ENCODE measurements around the gene RASA2. TPM values are rescaled to one million over a fixed set of nuclear protein-coding genes. Genes with fewer than 3 reads are reported as not detected.

RASA2 gene
- polyA plus RNA-seq, 1 donor (not counting 4 experiments of a cell fraction or from before 2014, with no cell fraction given) = 10.3 TPM

GRCh38 chr3:141546586-141546985 lies 59.8 kb downstream of the RASA2 start:
- H2AFZ ChIP-seq (ENCODE audit: control insufficient read depth, low read length) = no peak overlapping the region
- FAIRE-seq = no peak
- no peak overlapping the region for H3K27ac ChIP-seq (ENCODE audit: control insufficient read depth, insufficient read depth, low read length)
- TF ChIP-seq EZH2 (IDR thresholded peaks at IDR 0.05; ENCODE audit: low read length) (no peak), CTCF (optimal IDR thresholded peaks at IDR 0.05 in 1 of 3, IDR thresholded peaks at IDR 0.05 in 1 of 3, conservative IDR thresholded peaks at IDR 0.05 in 1 of 3; ENCODE audit: extremely low read depth in 1 of 3, insufficient read depth in 2 of 3, low read length in 3 of 3) (no peak)
- no peaks in the 10 kb centered on the region for H3K4me1 ChIP-seq (ENCODE audit: control insufficient read depth, extremely low read depth, insufficient read depth, low read length)
- dilution Hi-C loops (cut with MboI; ENCODE audit: extremely low pct_ligation_motif_present, low sequenced_read_pairs) = no loop called here
- no peak overlapping the region for H3K4me2 ChIP-seq (ENCODE audit: control insufficient read depth, extremely low read depth, insufficient read depth, low read depth, low read length)
- no peaks in the 10 kb centered on the region for H3K9me3 ChIP-seq (ENCODE audit: control insufficient read depth, low read depth, low read length)
- no peak overlapping the region for H3K4me3 ChIP-seq (ENCODE audit: control insufficient read depth in 2 of 3, extremely low read depth in 1 of 3, insufficient read depth in 2 of 3, low read depth in 1 of 3, low read length in 3 of 3)
- no peaks in the 10 kb centered on the region for H3K9me1 ChIP-seq (ENCODE audit: control insufficient read depth, extremely low read depth, insufficient read depth, low read length)
- no peak overlapping the region for H3K9ac ChIP-seq (ENCODE audit: control insufficient read depth, extremely low read depth, insufficient read depth, low read length)
- H3K79me2 ChIP-seq (ENCODE audit: control insufficient read depth, insufficient read depth, low read length) = peaks cover 15% of the 10 kb centered on the region
- H3K27me3 ChIP-seq (ENCODE audit: control insufficient read depth, extremely low read depth, insufficient read depth, low read length) = no peaks in the 10 kb centered on the region
- DNase-seq (ENCODE audit: low read depth, low spot score) = no peak
- H4K20me1 ChIP-seq (ENCODE audit: control insufficient read depth, extremely low read depth, insufficient read depth, low read length) = no peaks in the 10 kb centered on the region
- peaks cover 0 to 13% of the 10 kb centered on the region in 2 experiments for H3K36me3 ChIP-seq (ENCODE audit: control insufficient read depth in 2 of 2, extremely low read depth in 1 of 2, insufficient read depth in 2 of 2, low read length in 2 of 2)

- no peak for DNase-seq (ENCODE audit: low read depth, low spot score)
- Histone ChIP-seq H3K9me3 (ENCODE audit: control insufficient read depth, low read depth, low read length) (no peaks in the 10 kb centered on the region), H3K36me3 (ENCODE audit: control insufficient read depth in 2 of 2, extremely low read depth in 1 of 2, insufficient read depth in 2 of 2, low read length in 2 of 2) (peaks cover 0 to 10% of the 10 kb centered on the region in 2 experiments), H3K4me3 (ENCODE audit: control insufficient read depth in 2 of 3, extremely low read depth in 1 of 3, insufficient read depth in 2 of 3, low read depth in 1 of 3, low read length in 3 of 3) (no peak overlapping the region), H3K27me3 (ENCODE audit: control insufficient read depth, extremely low read depth, insufficient read depth, low read length) (no peaks in the 10 kb centered on the region), H3K9ac (ENCODE audit: control insufficient read depth, extremely low read depth, insufficient read depth, low read length) (no peak overlapping the region), H3K79me2 (ENCODE audit: control insufficient read depth, insufficient read depth, low read length) (peaks cover 17% of the 10 kb centered on the region), H3K4me2 (ENCODE audit: control insufficient read depth, extremely low read depth, insufficient read depth, low read depth, low read length) (no peak overlapping the region), H3K27ac (ENCODE audit: control insufficient read depth, insufficient read depth, low read length) (no peak overlapping the region), H3K4me1 (ENCODE audit: control insufficient read depth, extremely low read depth, insufficient read depth, low read length) (no peaks in the 10 kb centered on the region), H3K9me1 (ENCODE audit: control insufficient read depth, extremely low read depth, insufficient read depth, low read length) (no peaks in the 10 kb centered on the region), H2AFZ (ENCODE audit: control insufficient read depth, low read length) (no peak overlapping the region), H4K20me1 (ENCODE audit: control insufficient read depth, extremely low read depth, insufficient read depth, low read length) (no peaks in the 10 kb centered on the region)
- dilution Hi-C loops (cut with MboI; ENCODE audit: extremely low pct_ligation_motif_present, low sequenced_read_pairs) = no loop called here
- no peak for FAIRE-seq
- TF ChIP-seq CTCF (optimal IDR thresholded peaks at IDR 0.05 in 1 of 3, IDR thresholded peaks at IDR 0.05 in 1 of 3, conservative IDR thresholded peaks at IDR 0.05 in 1 of 3; ENCODE audit: extremely low read depth in 1 of 3, insufficient read depth in 2 of 3, low read length in 3 of 3) = no peak
- TF ChIP-seq EZH2 (IDR thresholded peaks at IDR 0.05; ENCODE audit: low read length) = no peak
Observed at GRCh38 chr3:141547791-141548190, 61.0 kb downstream of the RASA2 start.
